GM13976 (cell line): ENCODE data around the gene GRM4.

Experiments used
- DNase-seq: peaks from one replicate; pipeline ENCODE4 v3.0.0; 2012; ENCODE audit warnings: low spot score
- CTCF ChIP-seq: IDR thresholded peaks from 2 replicates; pipeline ENCODE4 v1.5.1; 2012; ENCODE audit warnings: borderline replicate concordance, mild to moderate bottlenecking; ENCODE audit not compliant: insufficient read depth; ENCODE audit errors: extremely low read depth, missing control alignments, control extremely low read depth
- in situ Hi-C: fragments of 300-500 bp; cut with MboI; formaldehyde crosslinking; loops from one replicate; pipeline ENCODE4 v1.12.0; 2022; ENCODE audit warnings: low sequenced_read_pairs, mixed read lengths, inconsistent platforms; ENCODE audit not compliant: unreplicated experiment

Gene GRM4

GRCh38 chr6:34025112-34025807 is 120.6 kb downstream of the GRM4 start:
- no peak for DNase-seq

GRCh38 chr6:34022873-34023255 is 123.0 kb downstream of the GRM4 start:
- in situ Hi-C loops: no loop called here
- TF ChIP-seq CTCF: no peak
- DNase-seq: no peak

More at GRCh38 chr6:34025112-34025807, 120.6 kb downstream of the GRM4 start:
- no peak for TF ChIP-seq CTCF
- in situ Hi-C loops: no loop called here

GRCh38 chr6:34022250-34022872 is 123.5 kb downstream of the GRM4 start:
- TF ChIP-seq CTCF: no peak
- in situ Hi-C loops: no loop called here
- no peak for DNase-seq

- no peak for DNase-seq
- in situ Hi-C loops: no loop called here
- no peak for TF ChIP-seq CTCF
Observed at GRCh38 chr6:34021554-34022190, 124.2 kb downstream of the GRM4 start.

GRCh38 chr6:34020807-34021553 is 124.9 kb downstream of the GRM4 start:
- TF ChIP-seq CTCF: no peak
- no peak for DNase-seq
- in situ Hi-C loops: no loop called here

GRCh38 chr6:34020278-34020677 is 125.6 kb downstream of the GRM4 start:
- no peak for TF ChIP-seq CTCF
- in situ Hi-C loops: no loop called here
- DNase-seq: no peak
